Measurements from ENCODE around the gene OPCML. TPM values are rescaled to one million over a fixed set of nuclear protein-coding genes. Genes with fewer than 3 reads are reported as not detected.

Gene OPCML
- total and polyA plus RNA-seq, 2 donors (not counting 1 experiment from before 2014, with no cell fraction given) = not detected

GRCh38 chr11:133176748-133177147 is 355.6 kb downstream of the OPCML start:
- no peak overlapping the region for H3K27ac Mint-ChIP-seq
- intact Hi-C loops (cut with micrococcal nuclease) = no loop called here
- H3K4me1 ChIP-seq (ENCODE audit: control insufficient read depth in 2 of 2, insufficient read depth in 2 of 2, low read length in 2 of 2) = no peaks in the 10 kb centered on the region
- WGBS (ENCODE audit: insufficient coverage) = 78% methylated on average over 4 of the region's 4 CpGs
- TF ChIP-seq, protein P1, sequence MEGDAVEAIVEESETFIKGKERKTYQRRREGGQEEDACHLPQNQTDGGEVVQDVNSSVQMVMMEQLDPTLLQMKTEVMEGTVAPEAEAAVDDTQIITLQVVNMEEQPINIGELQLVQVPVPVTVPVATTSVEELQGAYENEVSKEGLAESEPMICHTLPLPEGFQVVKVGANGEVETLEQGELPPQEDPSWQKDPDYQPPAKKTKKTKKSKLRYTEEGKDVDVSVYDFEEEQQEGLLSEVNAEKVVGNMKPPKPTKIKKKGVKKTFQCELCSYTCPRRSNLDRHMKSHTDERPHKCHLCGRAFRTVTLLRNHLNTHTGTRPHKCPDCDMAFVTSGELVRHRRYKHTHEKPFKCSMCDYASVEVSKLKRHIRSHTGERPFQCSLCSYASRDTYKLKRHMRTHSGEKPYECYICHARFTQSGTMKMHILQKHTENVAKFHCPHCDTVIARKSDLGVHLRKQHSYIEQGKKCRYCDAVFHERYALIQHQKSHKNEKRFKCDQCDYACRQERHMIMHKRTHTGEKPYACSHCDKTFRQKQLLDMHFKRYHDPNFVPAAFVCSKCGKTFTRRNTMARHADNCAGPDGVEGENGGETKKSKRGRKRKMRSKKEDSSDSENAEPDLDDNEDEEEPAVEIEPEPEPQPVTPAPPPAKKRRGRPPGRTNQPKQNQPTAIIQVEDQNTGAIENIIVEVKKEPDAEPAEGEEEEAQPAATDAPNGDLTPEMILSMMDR (IDR thresholded peaks at IDR 0.05) = no peak
- TF ChIP-seq EZH2 (IDR thresholded peaks at IDR 0.05; ENCODE audit: borderline replicate concordance, insufficient read depth, low read depth, low read length, poor library complexity, severe bottlenecking) = no peak
- no peaks in the 10 kb centered on the region for H3K9me3 Mint-ChIP-seq (ENCODE audit: insufficient read depth)
- H3K36me3 ChIP-seq (replicated peaks in 1 of 2; ENCODE audit: control extremely low read depth in 1 of 2, control insufficient read depth in 1 of 2, extremely low read depth in 1 of 2, insufficient read depth in 2 of 2, low read length in 1 of 2) = no peaks in the 10 kb centered on the region
- CTCF ChIA-PET = no interaction called here
- H3K27ac ChIP-seq (ENCODE audit: low read length in 2 of 2) = no peak overlapping the region
- H3K4me2 ChIP-seq (replicated peaks; ENCODE audit: low read depth, low read length, poor library complexity, severe bottlenecking) = no peak overlapping the region
- no peak overlapping the region for H3K9ac ChIP-seq (ENCODE audit: low read length)
- peaks cover 2% of the 10 kb centered on the region for H3K4me1 Mint-ChIP-seq
- ATAC-seq (ENCODE audit: low read depth) (no peak), DNase-seq (no peak)
- H3K27me3 ChIP-seq (replicated peaks in 1 of 4; ENCODE audit: control extremely low read depth in 1 of 4, control insufficient read depth in 3 of 4, insufficient read depth in 4 of 4, low read length in 3 of 4) = no peaks in the 10 kb centered on the region
- no peak overlapping the region for H3K4me3 Mint-ChIP-seq
- no peak overlapping the region for H3K4me3 ChIP-seq (ENCODE audit: control extremely low read depth in 1 of 5, extremely low read depth in 1 of 5, insufficient read depth in 1 of 5, low read depth in 2 of 5, low read length in 4 of 5)
- no peaks in the 10 kb centered on the region for H3K27me3 Mint-ChIP-seq
- no peaks in the 10 kb centered on the region for H3K9me3 ChIP-seq (ENCODE audit: control extremely low read depth in 1 of 3, control insufficient read depth in 2 of 3, insufficient read depth in 1 of 3, low read length in 2 of 3)
- POLR2A ChIA-PET = no interaction called here
- no peak overlapping the region for H2AFZ ChIP-seq (ENCODE audit: insufficient read depth, low read depth, low read length, poor library complexity, severe bottlenecking)
- H4K20me1 ChIP-seq (ENCODE audit: control insufficient read depth, insufficient read depth, low read length, poor library complexity, severe bottlenecking) = no peaks in the 10 kb centered on the region
- H3K79me2 ChIP-seq (ENCODE audit: control insufficient read depth, insufficient read depth, low read length) = no peaks in the 10 kb centered on the region

GRCh38 chr11:133175103-133175502 is 357.2 kb downstream of the OPCML start:
- no peaks in the 10 kb centered on the region for H3K9me3 Mint-ChIP-seq (ENCODE audit: insufficient read depth)

More at GRCh38 chr11:133175103-133175502, 357.2 kb downstream of the OPCML start:
- CTCF ChIA-PET = no interaction called here
- no peak overlapping the region for H3K4me3 Mint-ChIP-seq
- no peaks in the 10 kb centered on the region for H3K9me3 ChIP-seq (ENCODE audit: control extremely low read depth in 1 of 3, control insufficient read depth in 2 of 3, insufficient read depth in 1 of 3, low read length in 2 of 3)
- H3K9ac ChIP-seq (ENCODE audit: low read length) = no peak overlapping the region
- H3K27me3 ChIP-seq (replicated peaks in 1 of 4; ENCODE audit: control extremely low read depth in 1 of 4, control insufficient read depth in 3 of 4, insufficient read depth in 4 of 4, low read length in 3 of 4) = no peaks in the 10 kb centered on the region
- H3K36me3 ChIP-seq (replicated peaks in 1 of 2; ENCODE audit: control extremely low read depth in 1 of 2, control insufficient read depth in 1 of 2, extremely low read depth in 1 of 2, insufficient read depth in 2 of 2, low read length in 1 of 2) = no peaks in the 10 kb centered on the region
- H3K27me3 Mint-ChIP-seq = no peaks in the 10 kb centered on the region
- WGBS (ENCODE audit: insufficient coverage) = no CpG with 5 or more reads among the region's 2 CpGs
- POLR2A ChIA-PET = no interaction called here
- DNase-seq = no peak
- intact Hi-C loops (cut with micrococcal nuclease) = no loop called here
- no peak for ATAC-seq (ENCODE audit: low read depth)
- H3K27ac Mint-ChIP-seq = no peak overlapping the region
- H3K4me1 ChIP-seq (ENCODE audit: control insufficient read depth in 2 of 2, insufficient read depth in 2 of 2, low read length in 2 of 2) = no peaks in the 10 kb centered on the region
- no peaks in the 10 kb centered on the region for H4K20me1 ChIP-seq (ENCODE audit: control insufficient read depth, insufficient read depth, low read length, poor library complexity, severe bottlenecking)
- H3K27ac ChIP-seq (ENCODE audit: low read length in 2 of 2) = no peak overlapping the region
- no peak overlapping the region for H2AFZ ChIP-seq (ENCODE audit: insufficient read depth, low read depth, low read length, poor library complexity, severe bottlenecking)
- H3K4me3 ChIP-seq (ENCODE audit: control extremely low read depth in 1 of 5, extremely low read depth in 1 of 5, insufficient read depth in 1 of 5, low read depth in 2 of 5, low read length in 4 of 5) = no peak overlapping the region
- no peaks in the 10 kb centered on the region for H3K79me2 ChIP-seq (ENCODE audit: control insufficient read depth, insufficient read depth, low read length)
- TF ChIP-seq, protein P1 (IDR thresholded peaks at IDR 0.05) = no peak
- TF ChIP-seq EZH2 (IDR thresholded peaks at IDR 0.05; ENCODE audit: borderline replicate concordance, insufficient read depth, low read depth, low read length, poor library complexity, severe bottlenecking) = no peak
- no peak overlapping the region for H3K4me2 ChIP-seq (replicated peaks; ENCODE audit: low read depth, low read length, poor library complexity, severe bottlenecking)
- peaks cover 2% of the 10 kb centered on the region for H3K4me1 Mint-ChIP-seq
